ENCODE results near the gene TSFM. TPM values are rescaled to one million over a fixed set of nuclear protein-coding genes. Genes with fewer than 3 reads are reported as not detected.
"Not testable (repeated sequence)": the region's sequence is repeated elsewhere in the genome, so short reads cannot be mapped to it uniquely, and the experiment has no call there.

TSFM gene
- total RNA-seq, 1 donor from 2014 or later: 32.9 TPM

DNA sequence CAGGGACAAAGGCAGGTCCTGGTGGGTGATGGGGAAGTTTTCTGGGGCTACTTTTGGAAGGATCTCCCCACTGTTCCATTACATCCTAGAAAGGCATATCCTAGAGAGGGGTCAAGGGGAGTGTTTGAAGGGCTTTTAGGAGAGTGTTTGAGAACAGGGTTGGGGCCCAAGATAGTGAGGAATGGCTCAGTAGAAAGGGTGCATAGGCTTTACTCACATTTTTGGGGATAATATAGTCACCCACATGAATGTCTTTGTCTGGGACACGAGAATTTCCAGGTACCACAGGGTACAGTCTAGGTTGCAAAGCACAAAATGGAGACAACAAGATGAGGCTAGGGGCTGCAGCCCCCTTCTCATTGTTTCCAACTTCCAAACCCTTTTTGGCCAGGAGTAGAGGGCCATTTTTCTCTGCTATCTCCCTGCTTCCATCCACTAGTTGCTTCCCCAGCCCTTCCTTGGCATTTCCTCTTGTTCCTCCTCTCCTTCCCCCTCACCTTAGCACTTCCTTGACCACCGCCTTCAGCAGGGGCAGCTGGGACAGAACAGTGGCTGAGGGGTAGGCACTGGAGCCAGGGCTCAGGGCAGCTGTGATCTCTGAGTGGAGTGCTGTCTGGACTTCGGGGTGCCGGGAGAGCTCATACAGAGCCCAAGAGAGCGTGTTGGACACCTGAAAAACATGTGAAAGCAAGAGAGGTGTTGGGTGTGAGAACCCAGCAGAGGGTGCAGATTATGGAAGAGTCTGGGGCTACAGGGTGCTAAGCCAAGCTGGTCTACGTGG is 18.5 kb upstream of the TSFM start:
- DNase-seq (ENCODE audit: low spot score): no peak

DNA sequence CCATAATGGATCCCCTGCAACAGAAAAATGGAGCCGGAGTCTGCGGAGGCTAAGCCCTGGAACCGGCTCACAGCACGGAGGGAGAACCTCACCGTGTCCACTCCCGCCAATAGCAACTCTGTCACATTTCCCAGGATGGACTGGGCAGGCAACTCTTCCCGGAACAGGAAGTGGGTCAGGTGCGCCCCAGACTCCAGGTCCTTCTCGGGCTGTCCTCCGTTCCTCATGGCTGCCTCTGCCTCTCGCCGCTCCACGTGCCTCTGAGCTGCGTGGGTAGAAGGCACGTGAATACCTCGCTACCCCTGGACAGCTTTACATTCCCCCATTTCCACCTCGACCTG is 18.0 kb upstream of the TSFM start:
- DNase-seq (ENCODE audit: low spot score): no peak

DNA sequence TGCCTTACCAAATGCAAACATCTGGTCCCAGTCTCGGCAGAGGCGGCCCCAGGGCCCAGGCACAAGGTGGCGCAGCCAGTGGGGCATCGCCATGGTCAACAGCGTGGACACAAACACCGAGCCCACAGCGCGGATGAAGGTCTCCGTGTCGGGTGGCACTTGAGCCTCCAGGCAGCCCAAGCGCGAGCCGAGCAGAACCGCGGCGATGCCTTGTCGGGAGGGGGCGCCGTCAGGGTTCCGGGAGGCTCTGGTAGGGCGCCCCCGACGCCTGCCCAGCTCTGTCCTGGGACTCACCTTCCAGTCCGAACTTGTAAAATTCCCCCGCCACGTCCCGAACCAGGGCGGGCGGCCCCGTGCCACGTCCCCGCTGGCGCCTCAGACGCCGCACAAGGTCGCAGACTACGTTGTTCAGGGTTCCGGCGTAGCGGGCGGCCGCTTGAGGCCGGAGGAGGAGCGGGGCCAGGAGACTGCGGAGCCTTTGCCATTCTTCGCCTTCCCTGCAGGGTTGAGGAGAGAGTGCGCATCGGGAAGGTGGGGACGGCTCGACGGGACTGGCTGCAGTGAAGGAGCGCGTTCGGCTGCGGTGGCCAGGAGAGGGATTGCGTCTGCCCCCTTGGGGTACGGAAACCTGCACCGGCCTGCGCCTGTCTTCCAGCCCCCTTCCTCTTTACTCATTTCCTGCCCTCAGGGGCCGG is 17.4 kb upstream of the TSFM start:
- DNase-seq (ENCODE audit: low spot score): no peak

DNA sequence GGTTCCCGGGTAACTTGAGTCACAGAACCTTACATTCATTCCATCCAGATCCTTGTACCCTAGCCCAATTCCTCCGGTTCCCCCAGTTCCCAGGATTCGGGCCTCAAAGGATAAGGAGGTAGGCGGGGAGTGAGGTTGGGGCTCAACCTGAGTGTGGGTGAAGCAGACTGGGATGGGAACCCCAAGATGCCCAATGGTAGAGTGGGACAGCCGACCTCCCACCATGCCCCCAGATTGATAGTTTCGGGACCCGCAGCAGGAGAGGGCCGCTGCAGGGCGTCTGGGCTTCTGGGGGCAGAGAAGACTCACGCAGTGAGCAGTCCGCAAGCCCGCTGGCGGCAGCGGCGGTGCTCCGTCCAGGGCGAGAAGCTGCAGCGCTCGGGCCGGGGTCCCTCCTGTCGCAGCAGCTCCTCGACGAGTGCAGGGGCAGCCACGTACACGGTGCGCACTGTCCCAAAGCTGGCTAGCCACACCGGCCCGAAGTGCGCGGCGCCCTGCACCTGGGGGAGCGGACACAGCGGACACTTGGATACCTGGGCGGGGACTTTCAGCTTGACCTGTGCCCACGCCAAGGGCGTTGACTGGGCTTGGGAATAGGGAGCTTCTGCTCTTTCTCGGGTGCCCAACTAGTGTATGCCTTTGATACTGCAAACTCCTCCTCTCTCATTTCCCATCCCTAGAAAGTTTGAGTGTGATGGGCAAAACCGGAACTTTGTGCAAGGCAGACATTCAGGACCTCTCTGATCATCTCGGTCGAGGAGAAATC is 16.7 kb upstream of the TSFM start:
- DNase-seq (ENCODE audit: low spot score): no peak

DNA sequence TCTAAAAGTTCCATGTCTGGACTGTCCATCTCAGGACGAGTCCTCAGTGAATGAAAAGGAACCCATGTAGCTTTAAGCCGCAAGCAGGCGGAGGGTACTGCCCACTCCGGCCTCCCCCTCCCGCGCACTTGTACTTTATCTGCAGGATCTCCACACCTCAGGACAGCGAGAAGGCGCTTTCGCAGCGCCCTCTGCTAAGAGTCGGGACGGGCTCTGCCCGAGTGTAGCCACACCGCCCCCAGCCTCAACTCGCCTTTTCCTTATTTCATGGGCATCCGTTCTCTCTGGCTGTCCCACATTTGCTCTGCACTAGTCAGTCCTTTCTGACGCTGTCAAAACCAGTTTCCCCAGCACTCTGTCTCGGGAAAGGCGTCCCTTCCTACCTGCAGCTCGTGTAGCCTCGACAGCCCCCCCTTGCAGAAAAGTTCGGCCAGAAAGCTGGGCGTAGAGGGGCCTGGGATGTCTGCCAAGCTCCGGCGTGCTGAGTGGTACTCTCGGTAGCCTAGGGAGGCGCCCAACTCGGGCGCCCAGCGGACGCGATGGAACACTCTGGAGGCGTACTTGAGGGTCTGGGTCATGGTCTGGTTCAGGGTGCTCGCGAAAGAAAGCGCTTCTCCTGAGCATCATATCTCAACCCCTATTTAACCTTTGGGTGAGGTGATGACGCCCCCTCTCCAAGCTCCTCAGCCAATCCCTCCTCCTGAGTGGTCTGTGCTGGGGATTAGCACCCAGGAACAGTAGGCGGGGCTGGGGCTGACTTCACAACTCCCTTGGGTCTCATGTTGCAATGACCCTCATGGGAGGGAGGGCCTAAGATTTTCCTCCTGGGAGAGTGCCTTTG is 15.9 kb upstream of the TSFM start, which contains the start of gene CYP27B1:
Gene CYP27B1 (minus strand): TSS at position 615 of the 841 bp plus-strand sequence. CDS start 37 bp downstream, at position 578.
- no peak for DNase-seq (ENCODE audit: low spot score)

GRCh38 chr12:57767305-57767698 is 15.3 kb upstream of the TSFM start:
- DNase-seq (ENCODE audit: low spot score): no peak

DNA sequence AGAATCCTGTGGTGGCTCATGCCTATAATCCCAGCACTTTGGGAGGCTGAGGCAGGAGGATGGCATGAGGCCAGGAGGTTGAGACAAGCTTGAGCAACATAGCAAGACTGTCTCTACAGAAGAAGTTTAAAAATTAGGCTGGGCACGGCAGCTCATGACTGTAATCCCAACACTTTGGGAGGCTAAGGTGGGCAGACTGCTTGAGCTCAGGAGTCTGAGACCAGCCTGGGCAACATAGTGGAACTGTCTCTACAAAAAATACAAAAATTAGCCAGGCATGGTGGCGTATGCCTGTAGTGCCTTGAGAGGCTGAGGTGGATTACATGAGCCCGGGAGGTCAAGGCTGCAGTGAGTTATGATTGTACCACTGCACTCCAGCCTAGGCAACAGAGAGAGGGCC is 14.7 kb upstream of the TSFM start:
- DNase-seq (ENCODE audit: low spot score): no peak

- no peak for DNase-seq (ENCODE audit: low spot score)
Measured at GRCh38 chr12:57769594-57769993, 13.0 kb upstream of the TSFM start.

GRCh38 chr12:57770734-57771133 is 11.9 kb upstream of the TSFM start:
- DNase-seq (ENCODE audit: low spot score): no peak

DNA sequence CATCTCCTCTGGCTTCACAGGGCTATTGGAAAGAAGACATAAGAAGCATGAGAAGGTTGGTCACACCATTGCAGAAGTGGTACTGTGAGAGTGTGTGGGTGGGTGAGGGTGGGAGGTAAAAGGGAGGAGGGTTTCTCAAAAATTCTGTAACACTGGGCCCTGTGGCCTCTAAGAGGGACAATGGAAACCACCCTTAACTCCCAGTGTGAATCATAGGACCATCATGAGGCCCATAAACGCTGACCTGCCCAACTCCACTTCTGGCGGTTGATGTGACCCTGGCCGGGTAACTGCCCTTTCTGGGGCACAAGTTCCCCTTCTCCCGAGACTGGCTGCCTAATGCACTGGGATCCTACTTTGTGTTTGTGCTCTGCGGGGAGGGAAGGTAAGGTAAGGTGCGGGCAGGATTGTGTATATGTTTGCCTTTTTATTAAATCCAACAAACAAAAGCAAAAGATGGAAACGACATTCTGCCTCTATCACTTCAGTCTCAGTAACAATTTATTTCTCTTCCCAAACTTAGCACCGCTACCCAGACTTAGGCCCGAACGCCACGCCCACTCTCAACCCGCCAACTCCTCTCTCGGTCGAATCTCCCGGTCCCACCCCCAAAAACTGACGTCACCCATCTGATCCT is 11.2 kb upstream of the TSFM start:
- peak; percentile 93 for DNase-seq (ENCODE audit: low spot score)

- DNase-seq (ENCODE audit: low spot score): peak; percentile 96
Measured at GRCh38 chr12:57771873-57772428, 10.6 kb upstream of the TSFM start, which contains the start of gene METTL1. TSS of gene METTL1 (minus strand) at chr12:57772105. CDS start at chr12:57772083, 22 bp downstream.

DNA sequence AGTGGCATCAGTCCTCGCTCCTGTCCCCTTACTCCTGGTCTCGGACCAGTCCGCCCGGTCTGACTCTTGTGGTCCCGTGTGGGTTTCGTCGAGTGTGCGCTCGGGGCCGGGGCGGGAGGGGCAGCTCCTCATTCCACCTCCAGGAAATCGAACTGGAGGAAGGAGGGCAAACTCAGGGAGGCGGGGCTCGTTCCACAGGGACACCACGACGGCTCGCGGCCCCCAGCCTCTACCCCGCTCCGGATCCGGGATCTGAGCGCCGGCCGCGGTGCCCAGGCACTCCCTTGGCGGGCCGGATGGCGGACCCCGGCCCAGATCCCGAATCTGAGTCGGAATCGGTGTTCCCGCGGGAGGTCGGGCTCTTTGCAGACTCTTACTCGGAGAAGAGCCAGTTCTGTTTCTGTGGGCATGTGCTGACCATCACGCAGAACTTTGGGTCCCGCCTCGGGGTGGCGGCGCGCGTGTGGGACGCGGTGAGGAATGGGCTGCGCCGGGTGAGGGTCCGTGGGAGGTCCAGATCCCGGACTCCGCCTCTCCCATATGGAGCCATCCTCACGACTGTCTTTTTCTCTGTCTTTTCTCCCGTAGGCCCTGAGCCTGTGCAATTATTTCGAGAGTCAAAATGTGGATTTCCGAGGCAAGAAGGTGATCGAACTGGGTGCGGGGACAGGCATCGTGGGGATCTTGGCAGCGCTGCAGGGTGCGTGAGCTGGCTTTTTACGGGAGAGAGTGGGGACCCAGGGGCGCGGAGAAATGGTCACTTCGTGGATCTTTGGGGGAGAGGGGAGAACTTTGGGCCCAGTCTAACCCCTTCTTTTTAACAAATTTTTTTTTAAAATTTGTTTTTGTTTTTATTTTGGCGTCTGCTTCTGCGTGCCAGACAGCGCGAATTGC is 9.9 kb upstream of the TSFM start, which contains the start of gene EEF1AKMT3:
Gene EEF1AKMT3 (plus strand): TSS at position 186 of the 894 bp plus-strand sequence. CDS start 111 bp downstream, at position 297.
- DNase-seq (ENCODE audit: low spot score): peak; percentile 80

- not testable (repeated sequence) for DNase-seq (ENCODE audit: low spot score)
Measured at GRCh38 chr12:57774634-57775033, 8.0 kb upstream of the TSFM start.

DNA sequence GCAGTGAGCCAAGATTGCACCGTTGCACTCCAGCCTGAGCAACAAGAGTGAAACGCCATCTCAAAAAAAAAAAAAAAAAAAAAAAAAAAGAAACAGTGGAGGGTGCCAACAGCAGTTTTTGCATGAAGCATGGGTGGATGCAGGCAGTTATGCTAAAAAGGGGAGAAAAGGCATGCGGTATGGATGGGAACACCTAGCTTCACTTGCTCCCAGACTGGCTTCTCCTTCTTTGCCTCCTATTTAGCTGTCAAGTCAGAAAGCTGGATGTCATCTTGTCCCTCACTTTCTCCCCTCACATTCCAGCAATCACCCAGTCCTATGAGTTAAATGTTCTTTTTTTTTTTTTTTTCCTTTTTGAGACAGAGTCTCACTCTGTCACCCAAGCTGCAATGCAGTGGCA is 7.5 kb upstream of the TSFM start:
- DNase-seq (ENCODE audit: low spot score): no peak

DNA sequence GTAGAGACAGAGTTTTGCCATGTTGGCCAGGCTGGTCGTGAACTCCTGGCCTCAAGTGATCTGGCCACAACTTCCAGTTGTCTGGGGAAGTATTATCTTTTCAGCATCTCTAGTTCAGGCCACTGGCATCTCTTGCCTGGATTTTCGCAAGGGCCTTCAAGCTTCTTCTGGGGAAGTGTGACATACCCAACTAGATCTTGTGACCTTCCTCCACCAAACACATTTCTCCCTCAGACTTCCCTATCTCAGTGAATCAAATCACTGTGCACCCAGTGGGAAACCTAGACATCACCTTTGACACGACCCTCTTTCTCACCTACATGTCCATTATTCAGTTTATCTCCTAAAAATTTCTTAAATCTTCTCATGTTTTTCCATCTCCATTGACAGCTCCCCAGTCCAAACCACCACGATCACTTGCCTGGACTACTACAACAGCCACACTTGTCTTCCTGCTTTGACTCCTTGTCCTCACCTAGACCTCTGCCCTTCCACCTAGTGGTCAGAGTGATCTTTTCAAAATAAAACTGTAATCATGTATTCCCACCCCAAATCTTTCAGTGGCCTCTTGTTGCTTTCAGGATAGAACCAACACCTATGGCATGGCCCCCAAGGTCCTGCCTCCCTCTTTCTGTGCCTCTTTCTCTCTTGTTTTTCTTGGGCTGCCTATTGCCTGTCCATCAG is 6.9 kb upstream of the TSFM start:
- DNase-seq (ENCODE audit: low spot score): no peak

- no peak for DNase-seq (ENCODE audit: low spot score)
Measured at GRCh38 chr12:57776247-57776587, 6.4 kb upstream of the TSFM start.

DNA sequence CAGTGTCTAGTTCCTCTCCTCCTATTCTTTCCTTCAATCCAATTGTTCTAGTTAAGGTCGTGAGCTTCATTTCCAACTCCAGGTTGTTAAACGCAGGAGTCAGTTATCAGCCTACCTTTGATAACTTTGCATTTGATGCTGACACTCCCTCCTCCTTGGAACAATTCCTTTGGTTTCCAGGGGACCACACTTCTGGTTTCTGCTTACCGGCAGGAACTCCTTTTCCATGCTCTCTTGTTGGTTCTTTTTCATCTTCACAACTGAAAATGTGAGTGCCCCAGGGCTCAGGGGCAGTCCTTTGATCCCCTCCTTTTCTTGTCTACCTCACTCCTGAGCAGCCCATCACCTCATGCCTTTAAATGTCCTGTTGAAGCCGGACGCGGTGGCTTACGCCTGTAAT is 5.2 kb upstream of the TSFM start:
- no peak for DNase-seq (ENCODE audit: low spot score)

- no peak for DNase-seq (ENCODE audit: low spot score)
Measured at GRCh38 chr12:57777911-57778310, 4.7 kb upstream of the TSFM start.

- DNase-seq (ENCODE audit: low spot score): no peak
Measured at GRCh38 chr12:57779736-57780135, 2.9 kb upstream of the TSFM start.
